Upper lobe of left lung (tissue), 6 donors: ENCODE measurements around the gene CLPTM1L. TPM values are rescaled to one million over a fixed set of nuclear protein-coding genes. Genes with fewer than 3 reads are reported as not detected.
A peak's percentile ranks its signal among the peaks of the same experiment; 100 is the strongest.

Experiments
- ATAC-seq, 2 donors: fragments of 200-7000 bp; cut with Tn5 transposase; one replicate each; pipeline ENCODE4 v1.9.1; 2022; ENCODE audit warnings: mild to moderate bottlenecking in 2 of 2, moderate library complexity in 2 of 2; ENCODE audit not compliant: low FRiP score in 2 of 2
- DNase-seq, 2 donors: peaks; one replicate each; pipeline ENCODE4 v3.0.0-alpha.2; 2019 to 2020
- H3K27ac ChIP-seq, 4 donors: fragments of 200-600 bp; sonication (generic); one replicate each; pipeline ENCODE4 v1.5.1; 2016 to 2019
- H3K27me3 ChIP-seq, 4 donors: fragments of 200-600 bp; sonication (generic); one replicate each; pipeline ENCODE4 v1.5.1; 2017 to 2019
- H3K36me3 ChIP-seq, 4 donors: fragments of 200-600 bp; sonication (generic); one replicate each; pipeline ENCODE4 v1.5.1; 2016 to 2019
- H3K4me1 ChIP-seq, 4 donors: fragments of 200-600 bp; sonication (generic); one replicate each; pipeline ENCODE4 v1.5.1; 2018 to 2019
- H3K4me3 ChIP-seq, 4 donors: fragments of 200-600 bp; sonication (generic); one replicate each; pipeline ENCODE4 v1.5.1; 2017 to 2019; ENCODE audit warnings: mild to moderate bottlenecking in 2 of 4, moderate library complexity in 1 of 4
- H3K9me3 ChIP-seq, 4 donors: fragments of 200-600 bp; sonication (generic); one replicate each; pipeline ENCODE4 v1.5.1; 2018 to 2019
- CTCF ChIP-seq, 6 experiments: fragments of 450-650 bp in 4 of 6; fragments of 200-600 bp in 2 of 6; sonication (generic) in 2 of 6; IDR thresholded peaks; one replicate each; pipeline ENCODE4 v1.5.1; 2016 to 2019; ENCODE audit warnings: antibody characterized with exemption in 6 of 6
- EP300 ChIP-seq, 4 donors: sonication (generic); formaldehyde crosslinking; IDR thresholded peaks; one replicate each; pipeline ENCODE4 v1.5.1; 2017; ENCODE audit warnings: antibody characterized with exemption in 4 of 4, control low read depth in 2 of 4
- POLR2A ChIP-seq, 4 donors: fragments of 450-650 bp; IDR thresholded peaks; one replicate each; pipeline ENCODE4 v1.5.1; 2016 to 2017; ENCODE audit warnings: antibody characterized with exemption in 4 of 4, mild to moderate bottlenecking in 2 of 4
- POLR2AphosphoS5 ChIP-seq, 2 donors: sonication (generic); formaldehyde crosslinking; IDR thresholded peaks; one replicate each; pipeline ENCODE4 v1.5.1; 2017; ENCODE audit warnings: antibody characterized with exemption in 2 of 2
- WGBS, 2 donors: methylation state at CpG; one replicate each; pipeline ENCODE4 v1.1.5; 2017 to 2018; 5-methylcytosine and 5-hydroxymethylcytosine counted together
- total RNA-seq, 6 donors: library from RNA; depleted of rRNA in 4 of 6; stranded (reverse); fragments of >200 nt in 4 of 6; gene quantifications; one replicate each; pipeline versions ENCODE4 v1.1.0 to v1.2.1, GENCODE V29; 2016 to 2021
- donor health status: DM: no; HTN: no; CAD: no; lungs with moderate emphysema.
- donor health status: DM: no; HTN: yes; CAD: no; lungs with severe emphysema.

Gene CLPTM1L
- total RNA-seq, 6 donors from 2014 or later, result 135 to 311 (median 204) TPM

GRCh38 chr5:1357946-1358725 lies 13.2 kb upstream of the CLPTM1L start:
- 85 to 86% methylated on average over 19 to 25 of the region's 25 CpGs for WGBS, 2 donors
- Histone ChIP-seq H3K36me3 (no peaks in the 10 kb centered on the region), H3K27ac (no peak overlapping the region), H3K9me3 (no peaks in the 10 kb centered on the region), H3K27me3 (no peaks in the 10 kb centered on the region), H3K4me1 (no peaks in the 10 kb centered on the region), H3K4me3 (no peak overlapping the region)
- DNase-seq, result no peak
- TF ChIP-seq POLR2AphosphoS5 (IDR thresholded peaks at IDR 0.05), result no peak
- TF ChIP-seq CTCF (IDR thresholded peaks at IDR 0.05), result no peak
- no peak for TF ChIP-seq POLR2A (IDR thresholded peaks at IDR 0.05)
- no peak for TF ChIP-seq EP300 (IDR thresholded peaks at IDR 0.05)
- peak in 1 of 2 donors; percentile 11 for ATAC-seq

GRCh38 chr5:1356873-1357787 lies 12.2 kb upstream of the CLPTM1L start:
- Histone ChIP-seq H3K27ac (no peak overlapping the region), H3K36me3 (no peaks in the 10 kb centered on the region), H3K9me3 (no peaks in the 10 kb centered on the region), H3K4me1 (no peaks in the 10 kb centered on the region), H3K27me3 (no peaks in the 10 kb centered on the region), H3K4me3 (no peak overlapping the region)
- ATAC-seq (no peak), DNase-seq (no peak)
- 72 to 74% methylated on average over 27 to 28 of the region's 28 CpGs for WGBS, 2 donors
- TF ChIP-seq POLR2A (IDR thresholded peaks at IDR 0.05), result no peak
- no peak for TF ChIP-seq CTCF (IDR thresholded peaks at IDR 0.05)
- TF ChIP-seq EP300 (IDR thresholded peaks at IDR 0.05), result no peak
- no peak for TF ChIP-seq POLR2AphosphoS5 (IDR thresholded peaks at IDR 0.05)

- H3K9me3 ChIP-seq, result no peaks in the 10 kb centered on the region
- no peak overlapping the region for H3K4me3 ChIP-seq
- no peak for ATAC-seq
- 50 to 54% methylated on average over 4 of the region's 4 CpGs for WGBS, 2 donors
- no peaks in the 10 kb centered on the region for H3K27me3 ChIP-seq
- H3K27ac ChIP-seq, result no peak overlapping the region
- no peaks in the 10 kb centered on the region for H3K36me3 ChIP-seq
- TF ChIP-seq POLR2A (IDR thresholded peaks at IDR 0.05), result no peak
- no peak for TF ChIP-seq EP300 (IDR thresholded peaks at IDR 0.05)
- no peak for TF ChIP-seq POLR2AphosphoS5 (IDR thresholded peaks at IDR 0.05)
- TF ChIP-seq CTCF (IDR thresholded peaks at IDR 0.05), result no peak
- no peak for DNase-seq
- H3K4me1 ChIP-seq, result no peaks in the 10 kb centered on the region
Measured at GRCh38 chr5:1354576-1354975, 9.7 kb upstream of the CLPTM1L start.

GRCh38 chr5:1352231-1353219 lies 7.6 kb upstream of the CLPTM1L start:
- Histone ChIP-seq H3K36me3 (no peaks in the 10 kb centered on the region), H3K4me1 (no peaks in the 10 kb centered on the region), H3K4me3 (no peak overlapping the region), H3K9me3 (no peaks in the 10 kb centered on the region), H3K27ac (no peak overlapping the region), H3K27me3 (no peaks in the 10 kb centered on the region)
- WGBS, 2 donors, result 68 to 76% methylated on average over 9 to 10 of the region's 10 CpGs
- DNase-seq (no peak), ATAC-seq (no peak)
- TF ChIP-seq POLR2A (IDR thresholded peaks at IDR 0.05) (no peak), EP300 (IDR thresholded peaks at IDR 0.05) (no peak)
